GM18519 (cell line): ENCODE data around the gene PPP1R2B.
"Not testable (repeated sequence)": the region's sequence is repeated elsewhere in the genome, so short reads cannot be mapped to it uniquely, and the experiment has no call there.

ENCODE experiments used
- ATAC-seq: cut with Tn5 transposase; IDR thresholded peaks from one replicate; pipeline ENCODE4 v1.9.1; 2021; ENCODE audit warnings: mild to moderate bottlenecking, moderate library complexity; ENCODE audit not compliant: unreplicated experiment, low FRiP score

The PPP1R2B gene

GRCh38 chr5:156850206-156850751 lies at the start of gene PPP1R2B:
Gene PPP1R2B, plus strand, starts transcription at chr5:156850295. Its CDS starts 268 bp downstream, at chr5:156850563.
- ATAC-seq: no peak

GRCh38 chr5:156800929-156801328 lies 49.2 kb upstream of the PPP1R2B start:
- no peak for ATAC-seq

GRCh38 chr5:156802501-156802900 lies 47.6 kb upstream of the PPP1R2B start:
- ATAC-seq: no peak

GRCh38 chr5:156803404-156803803 lies 46.7 kb upstream of the PPP1R2B start:
- no peak for ATAC-seq

GRCh38 chr5:156812959-156813358 lies 37.1 kb upstream of the PPP1R2B start:
- no peak for ATAC-seq

GRCh38 chr5:156815988-156816599 lies 34.0 kb upstream of the PPP1R2B start:
- peak; percentile 60 for ATAC-seq

- ATAC-seq: no peak
Measured at GRCh38 chr5:156819537-156819936, 30.6 kb upstream of the PPP1R2B start.

- no peak for ATAC-seq
Measured at GRCh38 chr5:156819967-156820581, 30.0 kb upstream of the PPP1R2B start.

GRCh38 chr5:156824241-156824640 lies 25.9 kb upstream of the PPP1R2B start:
- ATAC-seq: no peak

GRCh38 chr5:156824800-156825199 lies 25.3 kb upstream of the PPP1R2B start:
- no peak for ATAC-seq

GRCh38 chr5:156825688-156826087 lies 24.4 kb upstream of the PPP1R2B start:
- ATAC-seq: no peak

- ATAC-seq: peak; percentile 67
Measured at GRCh38 chr5:156826150-156826549, 23.9 kb upstream of the PPP1R2B start.

GRCh38 chr5:156834916-156835315 lies 15.2 kb upstream of the PPP1R2B start:
- ATAC-seq: no peak

- peak; percentile 55 for ATAC-seq
Measured at GRCh38 chr5:156835905-156836304, 14.2 kb upstream of the PPP1R2B start.

- ATAC-seq: no peak
Measured at GRCh38 chr5:156836846-156837245, 13.2 kb upstream of the PPP1R2B start.

GRCh38 chr5:156838961-156839360 lies 11.1 kb upstream of the PPP1R2B start:
- no peak for ATAC-seq

- ATAC-seq: no peak
Measured at GRCh38 chr5:156841737-156842136, 8.4 kb upstream of the PPP1R2B start.

- ATAC-seq: no peak
Measured at GRCh38 chr5:156846914-156847313, 3.2 kb upstream of the PPP1R2B start.

GRCh38 chr5:156848447-156848846 lies 1.6 kb upstream of the PPP1R2B start:
- ATAC-seq: not testable (repeated sequence)

GRCh38 chr5:156851880-156852279 lies 1.8 kb downstream of the PPP1R2B start:
- no peak for ATAC-seq

- ATAC-seq: not testable (repeated sequence)
Measured at GRCh38 chr5:156853055-156853454, 3.0 kb downstream of the PPP1R2B start.

- ATAC-seq: no peak
Measured at GRCh38 chr5:156865427-156865826, 15.3 kb downstream of the PPP1R2B start.
